Measurements from ENCODE around the gene HDAC5.

The HDAC5 gene

DNA sequence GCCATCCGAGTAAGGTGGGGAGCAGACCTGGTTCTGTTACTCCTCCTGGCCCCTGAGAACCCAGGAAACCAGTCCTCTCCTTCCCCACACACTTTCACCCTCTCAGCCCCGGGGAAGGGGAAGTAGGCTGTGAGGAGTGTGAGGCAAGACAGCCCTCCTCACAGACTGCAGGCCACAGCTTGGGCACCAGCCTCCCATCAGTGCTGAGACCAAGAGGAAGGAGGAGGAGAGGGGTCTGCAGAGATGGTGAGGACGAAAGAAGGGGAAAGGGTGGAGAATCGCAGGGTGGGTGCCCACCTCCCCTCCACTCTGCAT is 45.9 kb downstream of the HDAC5 start:
- Histone ChIP-seq H3K27me3 (replicated peaks) (no peaks in the 10 kb centered on the region), H3K4me3 (ENCODE audit: low read depth, low read length) (no peak overlapping the region), H3K27ac (no peak overlapping the region), H3K36me3 (replicated peaks) (peaks cover 19% of the 10 kb centered on the region)
- in situ Hi-C loops (cut with HindIII; ENCODE audit: low pct_ligation_motif_present, low sequenced_read_pairs): no loop called here
- no peak for DNase-seq
- TF ChIP-seq, protein P1, sequence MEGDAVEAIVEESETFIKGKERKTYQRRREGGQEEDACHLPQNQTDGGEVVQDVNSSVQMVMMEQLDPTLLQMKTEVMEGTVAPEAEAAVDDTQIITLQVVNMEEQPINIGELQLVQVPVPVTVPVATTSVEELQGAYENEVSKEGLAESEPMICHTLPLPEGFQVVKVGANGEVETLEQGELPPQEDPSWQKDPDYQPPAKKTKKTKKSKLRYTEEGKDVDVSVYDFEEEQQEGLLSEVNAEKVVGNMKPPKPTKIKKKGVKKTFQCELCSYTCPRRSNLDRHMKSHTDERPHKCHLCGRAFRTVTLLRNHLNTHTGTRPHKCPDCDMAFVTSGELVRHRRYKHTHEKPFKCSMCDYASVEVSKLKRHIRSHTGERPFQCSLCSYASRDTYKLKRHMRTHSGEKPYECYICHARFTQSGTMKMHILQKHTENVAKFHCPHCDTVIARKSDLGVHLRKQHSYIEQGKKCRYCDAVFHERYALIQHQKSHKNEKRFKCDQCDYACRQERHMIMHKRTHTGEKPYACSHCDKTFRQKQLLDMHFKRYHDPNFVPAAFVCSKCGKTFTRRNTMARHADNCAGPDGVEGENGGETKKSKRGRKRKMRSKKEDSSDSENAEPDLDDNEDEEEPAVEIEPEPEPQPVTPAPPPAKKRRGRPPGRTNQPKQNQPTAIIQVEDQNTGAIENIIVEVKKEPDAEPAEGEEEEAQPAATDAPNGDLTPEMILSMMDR (IDR thresholded peaks at IDR 0.05; ENCODE audit: low read depth, low read length, missing control alignments): no peak

DNA sequence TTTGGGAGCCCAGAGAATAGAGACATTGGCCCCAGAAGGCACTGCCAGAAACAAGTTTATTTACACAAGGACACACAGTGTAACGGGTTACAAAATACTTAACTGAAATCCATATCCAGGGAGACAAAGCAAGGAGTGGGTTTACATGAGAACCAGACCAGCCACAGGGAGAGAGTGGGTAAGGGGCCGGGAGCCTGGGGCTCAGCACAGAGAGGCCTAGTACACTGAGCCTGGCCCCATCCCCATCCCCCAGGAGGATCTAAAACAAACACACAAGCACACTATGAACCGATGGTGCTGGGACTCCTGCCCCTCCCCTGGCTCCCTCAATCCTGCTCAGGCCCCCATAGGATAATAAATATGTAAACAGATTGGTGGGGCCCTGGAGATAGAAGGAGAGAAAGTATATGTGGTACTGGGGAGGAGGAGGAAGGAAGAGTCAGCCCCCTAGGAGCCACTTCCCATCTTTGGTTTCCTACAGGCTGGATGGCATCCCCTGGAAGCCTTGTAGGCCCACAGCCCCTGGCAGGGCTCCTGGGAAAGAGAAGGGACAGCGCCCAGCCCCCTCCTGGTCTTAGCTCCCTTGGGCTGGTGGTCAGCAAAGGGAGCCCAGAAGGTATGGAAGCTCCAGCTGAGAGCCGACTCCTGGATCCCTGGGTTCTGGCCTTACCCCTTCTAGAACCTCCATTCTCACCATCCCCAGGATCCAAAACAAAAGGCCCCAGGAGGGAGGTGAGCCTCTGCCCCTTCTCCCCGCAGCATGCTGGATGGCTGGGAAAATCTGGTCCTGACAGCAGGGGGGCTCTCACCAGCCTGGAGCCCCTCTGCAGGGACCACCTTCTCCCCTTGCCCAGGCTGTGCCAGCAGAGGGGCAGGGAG is 46.5 kb downstream of the HDAC5 start:
- in situ Hi-C loops (cut with HindIII; ENCODE audit: low pct_ligation_motif_present, low sequenced_read_pairs): no loop called here
- Histone ChIP-seq H3K36me3 (replicated peaks) (peaks cover 19% of the 10 kb centered on the region), H3K4me3 (ENCODE audit: low read depth, low read length) (no peak overlapping the region), H3K27ac (no peak overlapping the region), H3K27me3 (replicated peaks) (no peaks in the 10 kb centered on the region)
- no peak for DNase-seq
- TF ChIP-seq, protein P1 (IDR thresholded peaks at IDR 0.05; ENCODE audit: low read depth, low read length, missing control alignments): no peak

DNA sequence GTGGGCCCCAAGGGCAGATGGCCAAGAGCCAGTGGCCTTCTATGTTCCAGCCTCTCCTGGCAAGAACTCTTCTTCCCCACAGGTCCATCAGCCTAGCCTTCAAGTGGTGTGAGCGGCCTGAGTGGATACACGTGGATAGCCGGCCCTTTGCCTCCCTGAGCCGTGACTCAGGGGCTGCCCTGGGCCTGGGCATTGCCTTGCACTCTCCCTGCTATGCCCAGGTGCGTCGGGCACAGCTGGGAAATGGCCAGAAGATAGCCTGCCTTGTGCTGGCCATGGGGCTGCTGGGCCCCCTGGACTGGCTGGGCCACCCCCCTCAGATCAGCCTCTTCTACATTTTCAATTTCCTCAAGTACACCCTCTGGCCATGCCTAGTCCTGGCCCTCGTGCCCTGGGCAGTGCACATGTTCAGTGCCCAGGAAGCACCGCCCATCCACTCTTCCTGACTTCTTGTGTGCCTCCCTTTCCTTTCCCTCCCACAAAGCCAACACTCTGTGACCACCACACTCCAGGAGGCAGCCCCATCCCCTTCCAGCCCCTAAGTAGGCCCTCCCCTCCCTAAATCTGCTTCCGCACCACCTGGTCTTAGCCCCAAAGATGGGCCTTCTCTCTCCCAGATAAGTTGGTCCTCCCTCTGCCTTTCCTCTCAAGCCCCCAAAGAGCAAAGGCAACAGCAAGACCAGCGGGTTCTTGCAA is 47.7 kb downstream of the HDAC5 start:
- Histone ChIP-seq H3K36me3 (replicated peaks) (peaks cover 19% of the 10 kb centered on the region), H3K27me3 (replicated peaks) (no peaks in the 10 kb centered on the region), H3K27ac (no peak overlapping the region), H3K4me3 (ENCODE audit: low read depth, low read length) (no peak overlapping the region)
- DNase-seq: no peak
- in situ Hi-C loops (cut with HindIII; ENCODE audit: low pct_ligation_motif_present, low sequenced_read_pairs): no loop called here
- TF ChIP-seq, protein P1 (IDR thresholded peaks at IDR 0.05; ENCODE audit: low read depth, low read length, missing control alignments): no peak

DNA sequence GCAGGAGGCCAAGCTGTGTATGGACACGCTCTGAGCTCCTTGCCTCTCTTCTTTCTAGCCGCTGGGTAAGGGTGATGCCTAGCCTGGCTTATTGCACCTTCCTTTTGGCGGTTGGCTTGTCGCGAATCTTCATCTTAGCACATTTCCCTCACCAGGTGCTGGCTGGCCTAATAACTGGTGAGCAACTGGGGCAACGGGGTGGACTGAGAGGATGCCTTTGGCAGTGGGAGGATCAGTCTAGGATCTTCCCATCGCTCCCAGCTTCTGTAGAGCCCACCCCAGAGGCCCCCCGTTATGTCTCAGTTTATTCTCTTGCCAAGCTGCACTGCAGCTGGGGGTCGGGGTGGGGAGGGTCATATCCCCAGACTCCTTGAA is 48.5 kb downstream of the HDAC5 start:
- TF ChIP-seq, protein P1 (IDR thresholded peaks at IDR 0.05; ENCODE audit: low read depth, low read length, missing control alignments): no peak
- H3K27me3 ChIP-seq (replicated peaks): no peaks in the 10 kb centered on the region
- H3K27ac ChIP-seq: no peak overlapping the region
- no peak for DNase-seq
- peaks cover 19% of the 10 kb centered on the region for H3K36me3 ChIP-seq (replicated peaks)
- no peak overlapping the region for H3K4me3 ChIP-seq (ENCODE audit: low read depth, low read length)
- in situ Hi-C loops (cut with HindIII; ENCODE audit: low pct_ligation_motif_present, low sequenced_read_pairs): no loop called here

DNA sequence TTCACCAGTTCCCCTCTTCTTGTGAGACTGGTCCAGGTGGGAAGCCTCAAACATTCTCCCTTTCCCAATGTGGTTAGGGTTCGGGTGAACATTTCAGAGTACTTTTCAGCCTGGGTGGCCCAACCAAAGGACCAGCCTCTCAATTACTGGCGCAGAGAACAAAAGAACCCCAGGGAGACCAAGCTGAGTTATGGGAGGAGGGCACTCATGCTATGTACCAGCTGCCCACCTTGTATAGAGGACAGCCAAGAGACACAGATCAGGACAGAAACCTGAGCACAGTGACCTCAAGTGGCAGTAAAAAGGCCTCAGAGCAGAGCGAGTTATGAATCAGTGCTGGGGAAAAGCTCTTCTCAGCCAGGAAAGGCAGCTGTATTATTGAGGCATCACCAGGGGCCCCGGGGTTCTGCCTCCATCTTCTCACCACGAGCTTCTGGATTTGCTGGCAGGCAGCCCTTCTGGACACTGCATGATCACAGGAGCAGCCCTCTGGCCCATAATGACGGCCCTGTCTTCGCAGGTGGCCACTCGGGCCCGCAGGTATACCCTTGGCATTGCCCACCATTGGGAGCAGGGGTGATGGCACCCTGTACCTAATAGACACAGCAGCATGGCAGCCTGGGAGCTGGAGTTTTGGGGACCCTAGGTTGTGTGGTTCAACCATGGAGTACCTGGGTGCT is 49.1 kb downstream of the HDAC5 start:
- Histone ChIP-seq H3K36me3 (replicated peaks) (peaks cover 19% of the 10 kb centered on the region), H3K4me3 (ENCODE audit: low read depth, low read length) (no peak overlapping the region), H3K27me3 (replicated peaks) (no peaks in the 10 kb centered on the region), H3K27ac (no peak overlapping the region)
- in situ Hi-C loops (cut with HindIII; ENCODE audit: low pct_ligation_motif_present, low sequenced_read_pairs): no loop called here
- TF ChIP-seq, protein P1 (IDR thresholded peaks at IDR 0.05; ENCODE audit: low read depth, low read length, missing control alignments): no peak
- no peak for DNase-seq
